ENCODE results near the gene TCEAL8.

Gene TCEAL8

GRCh38 chrX:103212749-103213457 lies 42.1 kb downstream of the TCEAL8 start:
- no peak for DNase-seq

- DNase-seq = peak; percentile 29 to 36
Measured at GRCh38 chrX:103211012-103211715, 43.8 kb downstream of the TCEAL8 start.

GRCh38 chrX:103210056-103210455 lies 44.9 kb downstream of the TCEAL8 start:
- no peak for DNase-seq

Data from activated CD4-positive, alpha-beta T cell treated with anti-CD3 and anti-CD28 coated beads, Interleukin-2, amount 50 U/mL, for 4 hours (primary cell).